SIG-M5 (cell line): Measurements from ENCODE around the gene TSPAN12.
"Not testable (repeated sequence)": the region's sequence is repeated elsewhere in the genome, so short reads cannot be mapped to it uniquely, and the experiment has no call there.

Experiments used
- DNase-seq: peaks from one replicate; lab custom pipeline; 2025; lab: John Stamatoyannopoulos, UW

Gene TSPAN12

DNA sequence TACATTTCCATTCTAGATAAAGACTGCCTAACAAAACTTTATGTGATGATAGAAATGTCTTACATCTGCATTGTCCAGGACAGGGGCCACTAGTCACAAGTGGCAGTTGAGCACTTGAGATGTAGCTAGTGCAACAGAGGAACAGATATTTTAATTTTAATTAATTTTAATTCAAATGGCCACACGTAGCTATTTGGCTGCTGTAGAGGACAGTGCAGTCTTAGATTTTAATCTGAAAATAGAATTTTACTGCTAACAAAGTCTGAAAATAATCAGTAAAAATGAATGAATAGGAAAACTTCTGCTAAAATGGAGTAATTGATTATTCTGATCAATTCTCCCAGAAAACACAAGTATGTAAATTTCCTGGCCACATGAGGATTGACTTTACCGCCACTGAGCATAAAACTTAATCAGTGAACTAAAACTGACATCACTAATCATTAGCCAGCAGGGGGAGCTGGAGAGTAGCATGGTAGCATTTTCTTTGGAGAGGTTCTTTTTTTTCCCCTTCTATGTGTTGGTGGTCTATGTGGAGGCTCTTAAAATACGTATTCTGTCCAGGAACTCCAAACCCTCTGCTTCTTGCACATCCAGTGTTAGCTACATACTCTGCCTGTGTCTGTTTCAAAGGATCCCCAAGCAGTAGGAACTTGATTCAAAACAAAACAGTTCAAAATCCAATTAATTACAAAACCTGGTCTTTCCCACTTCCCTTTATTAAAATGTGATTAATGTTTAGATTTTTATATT is 52.1 kb downstream of the TSPAN12 start:
- DNase-seq: no peak

DNA sequence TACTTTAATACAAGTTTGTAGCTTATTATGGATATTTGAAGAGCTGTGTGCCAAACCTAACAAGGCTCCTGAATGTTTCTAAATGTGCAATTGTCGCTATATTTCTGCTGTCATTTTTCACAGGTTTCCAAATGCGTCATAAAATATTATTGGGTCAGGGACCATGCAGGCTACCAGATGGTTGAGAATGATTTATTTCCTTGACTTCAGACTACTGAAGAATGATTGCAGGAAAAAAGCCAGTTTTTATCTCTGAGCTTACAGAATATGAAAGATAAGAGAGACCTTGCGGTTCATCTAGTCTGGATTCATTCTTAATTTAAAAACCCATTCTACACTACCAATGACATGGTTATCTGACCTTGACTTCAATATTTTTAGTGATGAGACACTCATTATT is 55.2 kb downstream of the TSPAN12 start:
- DNase-seq: no peak

DNA sequence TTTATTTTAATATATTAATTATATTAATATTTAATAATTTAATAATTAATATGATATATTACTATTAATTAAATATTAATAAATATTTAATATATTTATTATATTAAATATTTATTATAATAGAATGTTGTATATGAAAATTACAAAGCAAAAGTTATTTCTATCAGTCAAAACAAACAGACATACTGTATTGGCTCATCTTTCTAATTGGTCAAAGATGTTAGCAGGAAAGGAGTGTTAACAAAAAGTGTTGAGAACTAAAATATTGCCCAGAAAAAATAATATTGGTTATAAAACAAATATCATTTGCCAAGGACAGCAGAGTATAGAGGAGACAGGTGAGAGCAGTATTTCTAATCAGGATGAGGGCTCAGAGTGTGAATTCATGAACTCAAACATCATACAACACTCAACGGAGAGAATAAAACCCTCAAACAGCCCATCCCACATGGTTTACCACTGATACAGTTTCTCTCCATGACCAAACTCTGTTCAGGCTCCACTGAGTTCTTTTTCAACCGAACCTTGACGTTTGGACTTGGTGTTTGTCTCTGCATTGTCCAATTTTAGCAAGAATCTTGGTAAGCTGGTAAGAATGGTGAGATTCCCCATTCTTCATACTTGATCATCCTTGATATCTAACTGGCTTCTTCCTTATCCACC is 58.0 kb downstream of the TSPAN12 start:
- DNase-seq: no peak

DNA sequence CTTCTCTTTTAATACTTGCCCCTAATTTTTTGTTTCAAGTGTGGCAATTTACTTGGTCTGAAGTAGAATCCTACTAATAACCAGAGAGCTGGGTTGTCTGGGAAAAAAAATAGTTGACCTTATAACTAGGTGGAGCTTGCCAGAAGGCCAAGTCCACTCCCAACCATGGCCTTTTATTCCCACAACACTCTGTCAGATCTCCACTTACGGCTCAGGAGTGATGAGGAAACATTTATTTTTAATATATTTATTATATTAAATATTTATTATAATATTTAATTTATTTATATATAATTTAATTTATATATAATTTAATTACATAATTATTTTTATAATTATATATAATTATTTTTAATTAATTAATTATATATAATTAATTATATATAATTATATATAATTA is 58.8 kb downstream of the TSPAN12 start:
- DNase-seq: no peak

DNA sequence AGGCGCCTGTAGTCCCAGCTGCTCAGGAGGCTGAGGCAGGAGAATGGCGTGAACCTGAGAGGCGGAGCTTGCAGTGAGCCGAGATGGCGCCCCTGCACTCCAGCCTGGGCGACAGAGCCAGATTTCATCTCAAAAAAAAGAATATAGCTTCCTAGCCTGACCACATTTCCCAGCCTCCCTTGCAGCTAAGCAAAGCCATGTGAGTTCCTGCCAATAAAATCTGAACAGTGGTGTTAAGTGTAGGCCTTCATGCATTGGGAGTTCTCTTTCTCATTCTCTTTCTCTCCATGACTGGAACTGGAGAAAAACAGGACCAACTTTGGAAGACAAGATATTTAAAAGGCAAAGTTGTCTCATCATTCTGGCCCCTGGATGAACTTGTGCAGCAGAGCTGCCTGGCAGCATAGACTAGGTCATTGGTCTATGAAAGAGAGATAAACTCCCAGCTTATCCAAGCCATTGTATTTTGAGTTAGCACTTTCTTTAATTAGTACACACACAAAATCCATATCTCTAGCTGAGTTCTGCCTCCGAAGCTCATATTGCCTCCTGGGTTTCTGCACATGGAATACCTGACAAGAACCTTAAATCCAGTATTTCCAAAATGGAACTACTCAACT is 60.8 kb downstream of the TSPAN12 start:
- no peak for DNase-seq

DNA sequence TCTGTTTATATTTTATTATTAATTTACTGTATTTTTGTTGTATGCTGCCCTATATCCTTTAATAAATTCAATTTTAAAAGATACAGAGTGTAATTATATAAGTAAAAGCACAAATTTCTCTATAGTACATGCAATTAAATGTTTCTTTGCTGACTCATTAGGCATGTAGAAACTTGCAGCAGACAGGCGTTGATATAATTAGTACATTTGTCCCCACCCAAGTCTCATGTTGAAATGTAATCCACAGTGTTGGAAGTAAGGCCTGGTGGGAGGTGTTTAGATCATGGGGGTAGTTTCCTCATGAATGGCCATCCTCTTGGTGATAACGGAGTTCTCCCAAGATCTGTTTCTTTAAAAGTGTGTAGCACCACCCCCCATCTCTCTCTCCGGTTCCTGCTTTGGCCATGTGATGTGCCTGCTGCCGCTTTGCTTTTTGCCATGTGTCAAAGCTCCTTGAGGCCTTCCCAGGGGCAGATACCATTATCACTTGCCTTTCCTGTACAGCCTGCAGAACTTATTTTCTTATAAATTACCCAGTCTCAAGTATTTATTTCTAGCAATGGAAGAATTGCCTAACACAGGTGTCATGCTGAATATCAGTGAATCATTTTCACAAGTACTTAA is 63.7 kb downstream of the TSPAN12 start:
- DNase-seq: no peak

DNA sequence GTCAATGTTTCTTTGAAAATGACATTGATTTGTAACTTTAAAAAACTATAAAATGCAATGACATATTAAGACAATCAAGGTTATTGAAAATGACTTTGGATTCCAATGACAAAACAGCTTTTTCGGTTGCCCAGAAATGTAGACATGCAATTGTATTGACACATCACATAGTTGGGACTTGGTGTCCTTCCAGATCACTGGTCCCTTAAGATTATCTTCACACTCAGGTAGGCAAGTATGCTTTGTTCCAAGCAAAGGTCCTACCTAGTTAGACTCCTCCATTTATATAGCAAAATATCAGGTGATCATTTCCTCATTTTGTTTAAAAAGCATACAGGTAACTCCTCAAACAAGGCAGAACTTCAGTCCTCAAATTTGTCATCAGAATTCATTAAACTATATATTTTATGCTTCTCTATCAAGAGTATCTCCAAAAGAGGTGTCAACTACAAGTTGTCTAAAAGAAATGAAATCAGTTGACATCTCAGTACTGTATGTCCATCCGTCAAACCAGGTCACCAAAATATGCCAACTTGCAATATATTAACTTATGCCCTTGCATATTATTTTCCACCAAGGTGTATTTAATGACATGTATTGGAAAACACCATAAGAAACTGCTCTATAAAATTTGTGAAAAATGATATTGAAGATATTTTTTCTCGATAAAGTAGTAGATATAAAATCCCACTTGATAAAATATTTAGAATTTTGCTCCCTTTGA is 64.6 kb downstream of the TSPAN12 start:
- no peak for DNase-seq

DNA sequence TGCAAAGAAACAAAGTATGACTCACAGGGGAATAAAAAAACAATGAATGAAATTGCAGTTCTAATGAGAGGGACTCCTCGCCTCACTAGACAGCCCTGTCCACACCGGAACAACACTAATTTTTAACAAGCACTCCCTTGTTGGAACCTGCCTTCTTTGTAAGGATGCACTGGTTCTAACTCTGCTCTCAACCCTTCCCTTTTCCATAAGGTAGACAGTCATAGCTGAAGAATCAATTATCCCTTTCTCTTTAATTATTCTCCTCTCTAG is 65.1 kb downstream of the TSPAN12 start:
- no peak for DNase-seq

DNA sequence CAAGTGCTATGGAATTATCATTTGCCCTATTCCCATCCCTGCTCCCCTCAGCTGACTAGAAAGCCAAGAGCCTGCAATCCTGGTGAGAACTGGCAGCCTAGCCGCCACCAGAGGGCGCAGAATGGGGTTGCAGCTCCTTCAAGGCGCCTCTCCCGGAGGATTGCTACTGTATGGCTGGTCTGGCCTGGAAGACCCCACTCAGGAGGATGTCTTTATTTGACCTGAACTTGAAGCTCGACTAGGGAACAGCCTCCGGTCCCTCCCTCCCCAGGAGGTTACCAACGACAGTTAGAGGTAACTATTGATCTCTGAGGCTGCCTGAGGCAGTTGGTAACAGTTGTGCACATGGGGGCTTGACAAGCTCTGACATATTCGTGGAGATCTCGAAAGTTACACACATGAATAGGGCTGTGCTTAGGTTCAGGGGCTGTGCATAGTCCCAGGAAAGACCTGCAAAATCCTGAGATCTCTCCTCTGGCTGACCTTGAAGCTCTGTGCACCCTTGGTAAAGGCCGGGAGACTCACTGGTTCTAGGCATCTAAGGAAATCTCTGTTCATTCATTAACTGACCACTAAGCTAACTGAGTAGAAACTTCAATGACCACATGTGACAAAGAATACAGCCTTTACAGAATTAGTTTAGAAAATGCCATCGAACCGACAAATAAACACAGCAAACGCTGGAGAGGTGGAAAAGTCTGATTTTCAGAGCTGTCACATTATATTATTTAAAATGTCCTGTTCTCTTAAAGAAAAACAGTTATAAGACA is 65.7 kb downstream of the TSPAN12 start:
- DNase-seq: no peak

DNA sequence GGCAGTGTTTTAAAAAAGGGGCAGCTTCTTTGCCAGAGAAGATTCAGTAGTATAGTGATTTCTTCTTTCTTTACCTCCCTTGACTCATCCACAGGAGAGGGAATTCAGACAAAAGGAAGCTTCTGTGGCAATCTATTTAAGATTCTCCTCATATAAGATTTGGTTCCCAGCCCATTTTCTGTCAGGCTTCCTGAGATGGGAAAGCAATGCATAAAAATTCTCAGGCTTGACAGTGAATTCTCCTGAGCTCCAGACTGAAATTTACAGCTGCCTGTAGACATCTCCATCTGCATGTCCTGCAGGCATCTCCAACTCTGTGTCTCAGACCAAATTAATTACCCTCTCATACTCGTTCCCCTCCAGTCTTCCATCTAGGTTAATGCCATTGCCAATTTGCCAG is 72.8 kb downstream of the TSPAN12 start:
- no peak for DNase-seq

DNA sequence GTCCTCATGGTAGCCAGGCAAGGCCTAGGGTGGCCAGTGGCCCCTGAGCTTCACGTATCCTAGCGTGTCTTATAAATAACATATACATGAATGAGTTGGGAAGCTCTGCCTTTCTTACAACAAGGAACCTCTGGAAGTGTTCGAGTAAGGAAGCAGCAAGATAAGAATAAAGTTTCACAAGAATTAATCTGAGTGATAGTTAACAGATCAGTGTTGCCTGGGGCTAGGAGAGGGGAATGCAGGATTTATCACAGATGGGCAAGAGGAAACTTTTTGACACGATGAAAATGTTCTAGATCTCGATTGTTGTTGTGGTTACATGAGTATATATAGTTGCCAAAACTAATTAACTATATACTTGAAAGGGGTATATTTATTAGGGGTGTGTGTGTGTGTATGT is 74.2 kb downstream of the TSPAN12 start:
- DNase-seq: no peak

DNA sequence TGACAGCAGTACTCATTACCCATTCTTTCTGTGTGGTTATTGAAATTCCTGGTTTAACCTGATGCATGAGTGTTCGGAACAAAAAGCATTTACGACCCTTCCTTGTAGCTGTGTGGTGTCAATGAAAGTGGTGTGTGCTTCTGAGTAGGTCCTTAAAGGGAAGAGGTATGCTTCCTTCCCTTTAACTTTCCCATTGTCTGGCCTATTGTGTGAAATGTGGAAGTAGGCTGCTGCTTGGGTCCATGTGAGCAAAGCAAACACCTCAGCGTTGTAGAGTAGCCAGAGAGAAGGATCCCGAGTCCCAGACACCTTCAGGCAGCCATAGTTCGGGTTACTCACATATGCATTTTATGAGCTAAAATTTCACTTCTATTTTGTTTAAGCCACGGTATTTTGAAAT is 74.7 kb downstream of the TSPAN12 start:
- no peak for DNase-seq

DNA sequence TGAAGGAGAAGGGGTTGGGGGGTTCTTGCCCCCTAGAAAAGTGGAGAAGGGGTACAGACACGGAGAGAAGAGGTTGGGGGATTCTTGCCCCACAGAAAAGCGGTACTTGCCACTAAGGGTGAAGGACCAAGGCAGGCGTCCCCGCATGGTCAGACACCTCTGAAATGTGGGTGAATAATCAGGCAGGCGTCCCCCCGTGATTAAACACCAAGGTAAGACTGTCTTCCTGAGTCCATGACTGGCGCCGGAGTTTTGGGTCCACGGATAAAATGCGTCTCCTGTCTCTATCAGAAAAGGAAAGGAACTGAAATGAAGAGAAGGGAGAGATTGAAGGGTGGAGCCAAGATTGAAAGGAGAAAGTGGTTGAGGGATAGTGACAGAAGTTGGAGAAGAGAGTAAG is 76.0 kb downstream of the TSPAN12 start:
- DNase-seq: not testable (repeated sequence)

DNA sequence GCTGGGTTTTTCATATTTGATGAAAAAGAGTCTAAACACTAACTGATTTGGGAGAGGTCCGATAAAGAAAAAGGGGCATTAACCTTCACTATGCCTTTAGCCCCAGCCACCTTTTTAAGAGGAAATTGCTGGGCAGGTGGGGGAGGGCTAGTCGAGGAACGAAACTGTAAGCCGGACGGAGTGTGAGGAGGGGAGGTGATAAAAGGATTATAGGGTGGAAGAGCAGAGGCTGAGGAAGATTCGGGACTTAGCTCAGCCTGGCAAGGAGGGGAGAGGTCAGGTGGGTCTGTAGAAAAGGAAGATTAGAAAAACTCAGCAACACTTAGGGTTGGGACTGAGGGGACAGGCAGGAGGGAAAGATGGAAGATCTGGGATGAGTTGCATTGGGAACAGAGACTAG is 77.0 kb downstream of the TSPAN12 start:
- DNase-seq: no peak

DNA sequence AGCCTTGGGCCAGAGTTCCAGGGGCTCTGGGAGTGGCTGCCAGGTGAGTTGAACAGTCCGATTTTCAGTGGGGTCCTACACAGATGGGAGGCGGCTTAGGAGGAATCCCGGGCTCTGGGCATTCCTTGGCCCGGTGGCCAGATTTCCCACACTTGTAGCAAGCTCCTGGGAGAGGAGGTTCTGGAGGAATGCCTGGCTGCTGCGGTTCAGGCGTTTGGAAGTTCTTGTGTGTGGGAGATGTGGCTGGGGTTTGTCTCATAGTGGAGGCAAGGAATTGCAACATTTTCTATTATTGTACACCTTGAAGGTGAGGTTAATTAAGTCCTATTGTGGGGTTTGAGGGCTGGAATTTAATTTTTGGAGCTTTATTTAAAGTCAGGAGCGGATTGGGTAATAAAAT is 77.5 kb downstream of the TSPAN12 start:
- DNase-seq: not testable (repeated sequence)

DNA sequence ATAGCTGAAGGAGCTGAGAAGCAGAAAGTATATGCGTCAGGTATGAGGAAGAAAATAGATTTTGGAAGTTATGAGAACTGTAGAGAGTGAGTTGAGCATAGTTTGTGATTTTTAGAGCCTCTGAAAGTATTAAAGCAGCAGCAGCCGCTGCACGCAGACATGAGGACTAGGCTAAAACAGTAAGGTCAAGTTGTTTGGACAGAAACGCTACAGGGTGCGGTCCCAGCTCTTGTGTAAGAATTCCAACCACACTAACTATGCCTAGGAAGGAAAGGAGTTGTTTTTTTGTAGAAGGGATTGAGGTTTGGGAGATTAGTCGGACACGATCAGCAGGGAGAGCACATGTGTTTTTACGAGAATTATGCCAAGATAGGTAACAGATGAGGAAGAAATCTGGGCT is 78.9 kb downstream of the TSPAN12 start:
- not testable (repeated sequence) for DNase-seq

DNA sequence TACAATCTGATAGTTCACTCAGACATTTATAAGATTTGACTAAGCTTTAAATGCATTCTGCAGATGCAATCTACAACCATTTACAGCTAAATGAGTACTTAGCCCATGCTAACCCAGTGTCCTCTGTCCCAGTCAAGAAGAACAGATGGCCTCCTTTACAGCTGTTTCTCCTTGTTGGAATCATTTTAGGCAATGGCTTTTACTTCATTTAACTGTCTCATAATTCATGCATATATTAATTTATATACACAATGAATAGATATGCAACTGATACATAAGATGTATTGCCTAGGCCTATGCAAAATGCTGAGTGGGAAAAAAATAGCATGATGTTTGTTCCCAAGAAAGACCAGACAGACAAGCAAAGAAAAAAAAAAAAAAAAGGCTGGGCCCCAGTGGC is 82.2 kb downstream of the TSPAN12 start:
- no peak for DNase-seq

DNA sequence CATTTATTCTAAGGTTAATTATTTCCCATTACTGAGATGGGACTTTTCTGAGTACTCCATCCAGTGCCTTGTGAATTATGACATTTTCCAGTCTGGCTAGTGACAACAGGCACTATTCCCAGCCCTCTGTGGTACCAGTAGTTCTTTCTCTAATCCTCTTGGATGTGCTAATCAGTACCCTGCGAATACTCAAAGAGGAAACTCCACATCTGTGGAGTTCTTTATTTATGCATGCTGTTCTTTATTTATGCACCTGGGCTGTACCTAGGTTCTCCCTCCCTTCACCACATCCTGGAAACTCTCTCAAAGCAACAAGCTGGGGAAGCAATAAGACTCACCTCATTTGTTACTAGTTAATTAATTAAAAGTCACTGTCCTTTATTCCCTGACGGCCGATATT is 83.5 kb downstream of the TSPAN12 start:
- DNase-seq: no peak

DNA sequence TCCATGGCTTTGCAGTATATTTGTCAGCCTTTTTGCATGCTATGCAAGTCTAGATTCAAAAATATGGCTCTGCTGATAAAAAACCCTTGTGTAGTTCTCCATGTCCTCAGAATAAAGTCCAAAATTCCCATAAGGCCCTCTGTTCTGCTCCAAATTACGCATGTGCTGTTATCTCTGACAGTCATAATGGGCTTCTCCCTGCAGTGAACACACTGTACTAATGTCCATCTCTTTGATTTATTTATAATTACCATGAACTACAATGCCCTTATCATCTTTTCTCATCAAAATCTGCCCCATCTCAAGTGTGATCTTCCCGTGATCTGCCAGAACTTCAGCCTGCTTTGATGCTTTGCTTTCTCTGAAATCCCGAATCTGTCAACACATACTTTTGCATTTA is 87.7 kb downstream of the TSPAN12 start:
- no peak for DNase-seq

DNA sequence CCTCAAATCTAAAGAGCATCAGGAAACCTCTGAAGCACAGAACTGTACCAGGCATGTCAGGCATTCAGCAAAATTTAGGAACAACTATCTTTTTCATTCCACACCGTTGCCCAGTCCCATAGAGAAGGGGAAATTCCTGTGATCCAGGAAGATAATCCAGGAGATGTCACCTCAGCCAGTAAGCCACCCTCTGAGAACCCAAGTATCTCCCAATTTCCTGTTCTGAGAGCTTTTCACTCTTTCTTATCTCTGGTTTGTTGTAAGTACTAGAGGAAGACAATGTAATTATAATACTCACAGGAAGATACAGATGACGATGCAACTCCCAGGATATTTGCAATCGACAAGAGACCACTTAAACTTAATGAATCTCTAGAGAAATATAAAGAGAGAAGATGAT is 97.1 kb downstream of the TSPAN12 start:
- no peak for DNase-seq

DNA sequence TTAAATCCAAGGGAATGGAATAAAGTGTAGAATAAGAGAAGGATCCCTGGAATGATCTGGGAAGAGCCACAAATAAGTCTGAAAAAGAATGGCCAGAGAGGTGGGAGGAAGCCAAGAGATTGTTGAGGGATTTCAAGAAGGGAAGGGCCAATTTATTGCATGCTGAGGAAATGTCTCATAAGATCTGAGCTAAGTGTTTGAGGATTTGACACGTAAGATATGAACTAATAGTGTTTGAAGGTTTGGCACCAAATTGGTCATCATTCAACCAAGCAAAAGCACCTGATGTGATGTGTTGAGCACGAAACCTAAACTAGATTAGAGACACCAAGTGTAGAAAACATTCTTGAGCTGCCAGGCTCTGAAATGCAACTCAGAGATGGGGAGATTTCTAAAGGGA is 97.9 kb downstream of the TSPAN12 start:
- no peak for DNase-seq

DNA sequence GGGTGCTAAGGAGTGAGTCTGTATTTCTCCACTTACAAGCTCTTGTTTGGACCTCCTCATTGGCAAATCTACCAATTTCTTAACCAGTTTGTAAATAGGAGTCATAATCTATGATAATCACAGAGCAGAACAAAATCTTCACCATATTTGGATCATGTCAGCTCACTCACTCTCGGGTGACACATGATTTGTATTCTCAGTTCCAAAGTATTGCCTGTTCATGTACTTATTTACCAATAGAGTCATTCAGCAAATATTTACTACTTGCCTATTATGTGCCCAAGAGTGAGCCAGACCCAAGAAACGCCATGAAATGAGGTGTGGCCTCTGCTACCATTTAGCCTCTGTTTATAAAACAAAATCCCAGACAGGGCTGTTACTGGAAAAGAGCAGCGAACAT is 114.8 kb downstream of the TSPAN12 start:
- no peak for DNase-seq
